Activated T-cell treated with anti-CD3 and anti-CD28 coated beads, Interleukin-2, amount 50 U/mL, for 1 hour (primary cell): ENCODE measurements around the gene SNX18.

Experiments used
- DNase-seq: peaks from one replicate; pipeline ENCODE4 v3.0.0-alpha.2; 2020

The SNX18 gene

DNA sequence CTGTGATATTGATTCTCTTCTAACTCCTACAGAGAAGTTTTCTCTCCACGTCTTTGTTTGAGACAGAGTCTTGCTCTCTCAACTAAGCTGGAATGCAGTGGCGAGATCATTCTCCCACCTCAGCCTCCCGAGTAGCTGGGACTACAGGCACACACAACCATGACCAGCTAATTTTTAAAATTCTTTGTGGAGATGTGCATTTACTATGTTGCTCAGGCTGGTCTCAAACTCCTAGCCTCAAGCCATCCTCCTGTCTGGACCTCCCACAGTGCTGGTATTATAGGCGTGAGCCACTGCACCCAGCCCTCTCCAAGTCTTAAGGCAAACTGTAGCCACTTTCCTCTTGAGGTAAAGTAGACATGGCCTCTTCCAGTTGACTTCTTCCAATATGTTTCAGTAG, 72.2 kb downstream of the SNX18 start:
- no peak for DNase-seq

DNA sequence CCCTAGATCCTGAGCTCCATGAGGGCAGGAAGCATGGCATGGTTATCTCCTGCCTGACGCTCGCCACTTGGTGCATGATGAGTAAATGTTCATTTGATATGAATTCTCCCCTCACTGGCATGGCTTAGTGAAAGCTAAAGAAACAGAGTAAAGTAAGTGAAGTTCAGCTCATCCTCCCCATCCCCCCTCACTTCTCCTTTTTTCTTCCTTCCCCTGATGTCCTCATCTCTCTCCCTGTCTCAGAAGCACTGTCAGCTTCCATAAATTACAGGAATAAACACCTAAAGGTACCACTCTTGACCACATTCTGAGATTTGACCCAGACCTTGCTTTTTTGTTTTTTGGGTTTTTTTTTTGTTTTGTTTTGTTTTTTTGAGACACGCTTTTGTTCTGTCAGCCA, 73.3 kb downstream of the SNX18 start:
- DNase-seq, result no peak

DNA sequence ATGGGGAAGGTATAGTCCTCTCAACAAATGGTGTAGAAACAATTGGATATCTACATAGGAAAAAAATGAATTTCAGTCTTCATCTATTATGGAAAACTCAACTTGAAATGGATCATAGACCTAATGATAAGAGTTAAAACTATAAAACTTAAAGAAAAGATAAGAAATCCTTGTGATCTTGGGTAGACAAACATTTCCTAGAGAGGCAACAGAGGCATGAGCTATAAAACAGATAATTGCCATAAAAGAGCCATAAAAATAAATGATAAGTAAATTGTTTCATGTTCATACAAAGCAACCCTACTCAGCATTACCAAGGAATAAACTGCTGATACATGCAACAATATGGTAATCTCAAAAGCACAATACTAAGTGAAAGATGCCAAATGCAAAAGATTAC, 76.2 kb downstream of the SNX18 start:
- no peak for DNase-seq

DNA sequence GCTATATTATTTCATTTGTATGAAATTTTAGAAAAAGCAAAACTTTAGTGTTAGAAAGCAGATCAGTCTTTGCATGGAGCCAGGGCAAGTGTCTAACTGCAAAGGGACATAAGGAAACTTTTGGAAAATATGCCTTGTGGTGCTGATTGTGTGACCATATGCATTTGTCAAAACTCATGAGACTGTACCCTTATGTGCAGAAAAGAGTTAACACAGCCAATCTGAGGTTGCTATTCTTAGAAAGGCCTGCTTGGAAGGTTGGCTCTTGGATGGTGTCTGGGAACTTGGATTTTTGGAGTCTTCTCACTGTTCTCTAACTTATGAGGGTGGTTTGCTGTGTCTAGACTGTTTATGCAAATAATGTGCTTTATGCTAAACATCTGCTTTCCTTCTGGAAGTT, 76.6 kb downstream of the SNX18 start:
- no peak for DNase-seq

DNA sequence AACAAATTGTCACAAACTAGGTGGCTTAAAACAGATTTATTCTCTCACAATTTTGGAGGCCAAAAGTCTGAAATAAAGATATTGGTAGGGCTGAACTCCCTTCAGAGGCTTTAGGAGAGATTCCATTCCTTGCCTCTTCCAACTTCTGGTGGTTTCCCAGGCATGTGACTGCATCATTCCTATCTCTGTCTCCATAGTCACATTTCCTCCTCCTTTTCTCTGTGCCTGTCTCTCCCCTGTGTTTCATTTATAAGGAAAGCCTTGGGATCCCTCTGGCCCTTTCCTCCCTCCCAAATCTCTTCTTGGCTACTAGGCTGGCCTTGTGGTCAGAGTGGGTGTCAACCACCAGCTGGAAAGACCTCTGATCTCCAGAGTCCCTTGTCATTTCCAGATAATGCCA, 78.2 kb downstream of the SNX18 start:
- no peak for DNase-seq
